GM18508 (cell line): ENCODE data around the gene SLC16A6.
"Not testable (repeated sequence)": the region's sequence is repeated elsewhere in the genome, so short reads cannot be mapped to it uniquely, and the experiment has no call there.

Source experiments
- ATAC-seq: cut with Tn5 transposase; IDR thresholded peaks from one replicate; pipeline ENCODE4 v1.9.1; 2021; ENCODE audit warnings: moderate number of reproducible peaks; ENCODE audit not compliant: insufficient read depth, unreplicated experiment

Gene SLC16A6

DNA sequence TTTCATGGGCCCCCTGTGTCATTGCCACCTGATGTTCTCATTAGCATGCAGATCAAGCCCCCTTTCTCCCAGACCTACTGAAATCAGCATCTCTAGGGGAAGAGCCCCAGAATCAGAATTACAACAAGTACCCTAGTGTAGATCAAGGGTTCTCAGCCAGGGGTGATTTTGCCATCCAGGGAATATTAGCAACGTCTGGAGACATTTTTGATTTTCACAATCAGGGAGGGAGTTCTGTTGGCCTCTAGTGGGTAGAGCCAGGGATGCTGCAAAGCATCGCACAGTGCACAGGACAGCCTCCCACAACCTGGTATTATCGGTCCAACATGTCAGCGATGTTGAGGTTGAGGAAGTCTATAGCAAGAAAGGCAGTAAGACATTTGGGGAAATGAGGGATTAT is 35.8 kb downstream of the SLC16A6 start:
- no peak for ATAC-seq

DNA sequence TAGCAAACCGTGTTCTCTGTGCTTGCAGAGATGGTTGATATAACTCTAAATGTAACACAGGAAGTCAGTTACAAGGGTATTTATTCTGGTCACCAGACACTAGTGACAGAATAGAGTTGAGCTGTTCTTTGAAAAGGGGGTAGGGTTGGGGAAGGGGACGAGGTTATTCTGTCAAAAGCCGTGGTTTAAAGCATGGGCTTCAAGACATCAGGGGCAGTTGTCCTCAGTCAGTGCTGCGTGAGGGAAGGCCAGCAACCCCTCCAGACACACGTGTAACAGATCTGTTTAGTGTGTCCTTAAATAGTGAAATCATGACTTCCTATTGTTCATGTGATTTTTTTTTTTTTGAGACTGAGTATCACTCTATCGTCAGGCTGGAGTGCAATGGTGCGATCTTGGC is 37.5 kb downstream of the SLC16A6 start:
- not testable (repeated sequence) for ATAC-seq

DNA sequence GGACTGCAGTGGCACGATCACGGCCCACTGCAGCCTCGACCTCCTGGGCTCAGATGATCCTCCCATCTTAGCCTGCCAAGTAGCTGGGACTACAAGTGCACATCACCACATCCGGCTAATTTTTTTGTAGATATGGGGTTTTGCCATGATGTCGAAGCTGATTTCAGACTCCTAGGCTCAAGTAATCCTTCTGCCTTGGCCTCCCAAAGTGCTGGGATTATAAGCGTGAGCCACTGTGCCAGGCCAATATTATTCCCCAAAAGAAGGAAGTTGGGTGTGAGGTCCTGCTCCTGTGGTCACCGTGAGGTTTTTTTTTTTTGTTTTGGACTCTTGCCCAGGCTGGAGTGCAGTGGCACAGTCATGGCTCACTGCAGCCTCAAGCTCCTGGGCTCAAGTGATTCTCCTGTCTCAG is 41.6 kb downstream of the SLC16A6 start:
- no peak for ATAC-seq

DNA sequence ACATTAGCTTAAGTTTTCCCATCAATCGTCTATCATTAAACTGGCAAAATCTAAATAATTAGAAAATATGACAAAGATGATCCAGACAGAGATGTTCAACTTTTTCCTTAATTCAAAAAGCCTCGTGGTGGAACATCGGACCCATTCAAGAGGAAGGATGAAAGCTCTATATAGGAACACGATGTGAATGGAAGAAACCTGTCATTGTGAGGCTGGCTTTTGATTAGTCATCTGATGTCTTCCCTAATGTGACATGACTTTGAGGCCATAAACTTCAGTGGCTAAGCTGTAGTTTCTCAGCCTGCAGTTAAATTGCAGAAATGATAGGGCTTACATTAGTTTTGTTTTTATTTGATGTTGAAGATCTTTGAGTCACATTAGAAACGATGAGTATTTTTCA is 42.0 kb downstream of the SLC16A6 start:
- ATAC-seq: no peak

DNA sequence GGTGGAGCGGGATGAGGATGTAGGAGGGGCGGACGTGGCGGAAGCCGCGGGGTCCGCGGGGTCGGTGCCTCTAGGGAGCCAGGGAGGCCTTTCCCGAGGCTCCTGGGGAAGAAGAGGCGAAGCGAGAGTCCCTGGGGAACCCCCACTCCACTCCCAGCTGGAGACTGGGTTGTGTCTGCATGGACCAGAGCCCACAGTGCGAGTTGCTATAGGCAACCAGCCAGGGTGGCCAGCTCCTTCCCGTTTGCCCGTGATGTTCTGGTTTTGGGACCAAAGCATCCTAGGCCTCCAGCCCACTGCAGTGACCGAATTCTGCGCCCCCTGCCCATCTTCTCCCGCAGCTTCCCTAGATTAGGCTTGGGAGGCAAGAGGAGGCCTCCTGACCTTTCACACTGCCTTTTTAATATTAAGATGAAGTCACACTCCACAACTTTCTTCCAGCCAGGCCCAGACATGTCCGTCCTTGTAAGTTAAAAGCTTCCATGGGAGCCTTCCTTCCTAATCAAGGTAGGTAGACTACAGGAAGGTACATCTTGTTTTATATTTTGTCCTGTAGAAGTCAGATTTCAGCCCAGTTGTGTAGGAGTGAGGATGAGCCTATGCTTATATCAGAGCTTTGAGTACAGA is 42.6 kb downstream of the SLC16A6 start:
- ATAC-seq: peak; percentile 17

DNA sequence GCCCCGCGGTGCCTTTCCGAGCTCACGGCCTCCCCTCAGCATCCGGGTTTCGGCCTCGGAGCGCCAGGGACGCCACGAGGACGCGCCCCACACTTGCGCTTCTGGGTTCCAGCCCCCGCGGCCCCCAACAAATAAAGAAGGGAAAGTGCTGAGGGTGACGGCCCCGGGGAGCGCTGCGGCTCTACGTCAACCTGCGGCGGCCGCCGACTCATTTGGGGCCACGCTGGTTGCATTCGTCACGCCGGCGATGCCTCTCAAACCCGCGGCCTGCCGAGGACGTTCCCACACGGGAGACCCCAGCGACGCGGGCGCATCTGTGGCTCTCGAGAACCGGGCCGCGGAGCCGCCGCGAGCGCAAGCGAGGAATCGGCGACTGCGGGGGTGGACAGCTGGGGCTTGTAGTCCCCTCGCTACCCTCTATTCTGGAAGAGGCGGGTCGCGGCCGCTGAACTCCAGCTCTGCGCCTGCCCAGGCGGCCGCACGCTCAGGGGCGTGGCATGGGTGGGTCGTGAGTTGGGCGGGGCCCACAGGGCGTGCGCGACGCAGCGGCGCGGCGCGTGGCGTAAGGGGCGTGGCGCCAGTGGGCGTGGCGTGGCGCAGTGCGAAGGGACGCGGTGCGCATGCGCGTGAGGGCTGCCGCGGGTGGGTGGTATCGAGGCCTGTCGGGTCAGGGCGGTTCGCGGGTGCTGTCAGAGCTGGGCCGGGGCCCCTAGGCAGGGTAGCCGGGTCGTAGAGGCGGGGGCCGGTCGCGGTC is 43.3 kb downstream of the SLC16A6 start, which contains the start of gene AMZ2:
AMZ2 (plus strand) TSS at position 599 of the 754 bp plus-strand sequence. CDS start 2,145 bp downstream, outside the sequence.
- peak; percentile 58 for ATAC-seq

DNA sequence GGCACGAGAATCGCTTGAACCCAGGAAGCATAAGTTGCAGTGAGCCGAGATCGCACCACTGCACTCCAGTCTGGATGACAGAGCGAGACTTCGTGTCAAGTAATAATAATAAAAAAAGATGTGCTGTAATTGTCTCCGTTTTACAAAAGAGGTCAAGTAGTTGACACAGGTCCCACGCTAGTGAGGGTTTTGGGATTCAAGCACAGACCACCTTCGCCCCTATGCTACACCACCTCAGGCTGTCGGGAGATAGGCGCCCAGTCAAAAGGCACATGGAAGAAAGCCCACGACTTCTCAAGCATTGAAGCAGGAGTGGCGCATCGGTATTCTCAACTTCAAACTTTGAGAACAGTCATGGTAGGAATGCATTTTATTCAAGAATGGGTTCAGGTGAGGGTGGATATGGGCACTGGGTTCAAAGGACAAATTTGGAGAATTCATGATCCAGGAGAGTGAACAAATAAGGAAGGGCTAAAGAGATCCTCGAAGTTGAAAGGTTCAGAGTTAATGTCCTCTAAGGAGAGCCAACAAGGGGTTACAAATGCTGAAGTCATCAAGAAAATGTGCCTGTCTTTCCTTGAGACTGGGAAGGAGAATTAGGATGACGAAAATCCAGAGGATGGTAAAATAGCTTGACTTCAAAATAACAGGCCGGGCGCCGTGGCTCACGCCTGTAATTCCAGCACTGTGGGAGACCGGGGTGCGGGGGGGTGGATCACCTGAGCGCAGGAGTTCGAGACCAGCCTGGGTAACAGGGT is 44.5 kb downstream of the SLC16A6 start:
- ATAC-seq: no peak

DNA sequence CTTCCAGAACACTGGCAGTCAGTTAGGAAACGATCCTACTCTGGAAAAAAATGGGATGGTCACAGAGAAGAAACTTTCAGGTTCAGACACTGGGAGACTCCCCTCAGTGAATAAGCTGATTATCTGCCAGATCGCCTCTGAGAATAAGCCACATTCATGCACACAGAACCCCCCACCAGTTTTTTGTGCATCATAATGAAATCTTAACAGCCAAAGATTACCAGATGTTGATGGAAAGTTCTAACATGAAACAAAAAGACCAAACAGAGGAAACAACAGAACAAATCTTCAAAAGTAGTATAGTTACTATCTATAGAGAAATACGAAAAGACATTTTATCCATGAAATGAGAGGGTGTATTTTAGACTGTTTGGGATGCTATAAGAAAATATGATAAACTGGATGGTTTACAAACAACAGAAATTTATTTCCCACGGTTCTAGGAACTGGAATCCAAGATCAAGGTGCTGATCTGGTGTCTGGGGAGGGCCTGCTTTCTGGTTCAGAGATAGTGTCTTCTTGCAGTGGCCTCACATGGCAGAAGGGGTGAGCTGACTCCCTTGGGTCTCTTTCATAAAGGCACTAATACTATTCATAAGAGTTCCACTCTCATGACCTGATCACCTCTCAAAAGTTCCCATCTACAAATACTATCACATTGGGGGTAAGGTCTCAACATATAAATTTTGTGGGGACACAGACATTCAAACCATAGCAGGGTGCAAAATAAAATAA is 51.1 kb downstream of the SLC16A6 start:
- no peak for ATAC-seq

DNA sequence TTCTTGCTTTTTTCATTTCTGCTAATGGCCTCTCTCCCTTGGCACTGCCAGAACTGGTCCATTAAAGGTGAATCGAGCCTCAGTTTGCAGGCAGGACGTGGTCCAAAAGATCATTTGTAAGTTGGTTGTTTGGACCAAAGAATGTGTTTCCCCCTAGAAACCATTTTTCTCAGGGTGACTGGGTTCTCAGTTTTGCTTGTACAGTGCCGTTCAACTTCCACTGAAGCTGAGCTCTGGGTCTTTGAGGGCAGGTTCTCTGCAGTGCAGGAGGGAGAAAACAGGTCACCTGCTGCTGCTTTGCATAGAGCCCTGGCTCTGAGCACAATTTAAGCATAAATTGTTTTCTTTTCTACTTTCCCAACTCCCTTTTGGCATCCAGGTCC is 52.1 kb downstream of the SLC16A6 start:
- no peak for ATAC-seq

DNA sequence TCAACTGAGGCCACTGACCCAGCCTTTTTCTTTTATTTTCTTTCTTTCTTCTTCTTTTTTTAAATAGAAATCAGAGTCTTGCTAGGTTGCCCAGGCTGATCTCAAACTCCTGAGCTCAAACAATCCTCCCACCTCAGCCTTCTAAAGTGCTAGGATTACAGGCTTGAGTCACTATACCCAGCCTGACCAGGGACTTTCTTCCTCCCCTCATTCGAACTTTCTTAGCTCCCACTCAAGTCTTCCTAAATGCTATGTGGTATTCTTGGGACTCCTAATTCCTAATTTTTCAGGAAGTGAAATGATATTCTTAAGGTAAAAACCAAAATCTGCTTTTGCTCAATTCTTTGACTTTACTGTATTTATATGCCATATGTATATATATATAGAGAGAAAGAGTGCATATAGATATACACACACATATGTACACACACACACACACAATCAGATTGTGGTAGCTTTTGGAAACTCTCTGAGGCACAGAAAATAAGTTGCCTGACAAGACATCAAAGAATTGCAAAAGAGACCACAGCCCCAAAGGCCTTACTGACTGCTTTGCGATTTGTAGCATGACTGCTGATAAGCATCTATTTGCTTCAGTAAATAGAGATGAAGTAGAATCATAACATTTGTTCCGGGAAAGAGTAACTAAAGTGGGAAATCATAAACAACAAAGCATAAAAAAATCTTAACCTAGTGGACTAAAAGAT is 52.6 kb downstream of the SLC16A6 start:
- ATAC-seq: no peak

DNA sequence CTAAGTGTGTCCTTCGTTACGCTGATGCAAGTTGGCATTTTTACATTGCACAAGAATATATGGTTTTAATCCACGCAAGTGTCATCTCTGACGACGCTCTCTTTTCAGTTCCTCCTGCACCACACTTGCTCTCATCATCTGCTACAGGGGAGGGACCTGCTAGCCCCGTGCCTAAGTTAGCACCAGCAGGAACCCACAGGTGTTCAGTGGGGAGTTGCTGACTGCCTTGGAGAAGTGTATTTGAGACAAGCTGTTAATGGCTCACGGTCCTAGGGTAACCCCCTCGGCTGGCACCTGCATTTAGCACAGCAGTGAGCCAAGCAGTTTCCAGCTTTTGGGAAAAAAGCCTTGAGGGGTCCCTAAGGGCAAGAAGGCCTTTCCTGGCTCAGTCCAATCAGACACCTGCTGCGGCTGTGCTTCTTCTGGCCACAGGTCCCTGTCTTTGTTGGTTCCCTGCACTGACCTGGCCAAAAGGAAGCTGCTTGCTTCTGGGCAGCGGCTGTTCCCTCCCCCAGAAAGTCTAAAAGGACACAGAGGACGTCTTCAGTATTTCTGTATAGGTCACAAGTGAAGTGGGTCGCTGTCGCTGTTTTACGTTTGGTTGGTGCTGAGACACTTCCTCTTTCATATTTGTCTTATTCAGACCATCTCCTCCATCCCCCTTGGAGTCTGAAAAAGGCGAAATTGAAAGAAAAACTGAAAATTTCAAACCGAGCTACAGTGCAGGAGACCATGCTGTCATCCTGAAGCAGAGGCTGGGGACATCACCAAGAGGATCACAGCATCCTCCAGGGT is 53.4 kb downstream of the SLC16A6 start:
- ATAC-seq: peak; percentile 61

DNA sequence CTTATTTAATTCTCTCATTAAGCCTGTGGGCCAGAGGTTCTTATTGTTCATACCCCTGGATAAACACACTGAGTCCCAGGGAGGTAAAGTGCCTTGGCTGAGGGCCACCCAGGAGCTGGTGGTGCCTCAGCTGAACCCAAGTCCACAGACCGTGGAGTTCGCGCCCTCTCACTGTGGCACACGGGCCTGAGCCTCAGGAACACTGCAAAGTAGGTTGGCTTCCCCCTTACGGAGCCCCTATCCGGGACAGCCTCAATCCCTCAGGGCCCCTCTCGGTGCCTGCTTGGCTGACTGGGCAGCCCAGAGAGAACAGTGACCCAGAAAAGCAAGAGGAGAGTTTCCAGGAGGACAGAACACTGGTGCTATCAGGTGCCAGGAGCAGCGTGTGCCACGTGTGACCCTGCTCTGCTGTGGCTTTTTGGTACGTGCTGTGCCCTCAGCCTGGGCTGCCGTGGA is 55.6 kb downstream of the SLC16A6 start:
- not testable (repeated sequence) for ATAC-seq

DNA sequence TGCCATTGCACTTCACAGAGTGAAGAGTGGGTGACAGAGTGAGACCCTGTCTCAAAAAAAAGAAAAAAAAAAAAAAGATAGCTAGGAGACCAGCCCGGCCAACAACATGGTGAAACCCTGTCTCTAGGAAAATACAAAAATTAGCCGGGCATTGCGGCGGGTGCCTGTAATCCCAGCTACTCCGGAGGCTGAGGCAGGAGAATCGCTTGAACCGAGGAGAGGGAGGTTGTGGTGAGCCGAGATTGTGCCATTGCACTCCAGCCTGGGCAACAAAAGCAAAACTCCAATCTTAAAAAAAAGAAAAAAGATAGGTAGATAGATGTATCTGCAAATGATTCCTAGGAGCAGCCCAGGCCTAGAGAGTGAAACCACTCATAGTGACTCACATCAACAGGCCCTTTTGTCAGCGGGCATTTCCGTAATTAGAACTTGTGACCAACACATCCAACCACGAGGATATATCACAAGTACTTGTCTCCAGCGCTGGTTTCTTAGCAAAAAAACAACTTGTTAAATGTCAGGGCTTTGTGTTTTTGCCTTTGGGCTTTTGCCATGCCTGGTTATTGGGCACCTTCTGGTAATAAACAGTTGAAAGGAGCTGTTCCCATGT is 56.1 kb downstream of the SLC16A6 start:
- peak; percentile 33 for ATAC-seq

DNA sequence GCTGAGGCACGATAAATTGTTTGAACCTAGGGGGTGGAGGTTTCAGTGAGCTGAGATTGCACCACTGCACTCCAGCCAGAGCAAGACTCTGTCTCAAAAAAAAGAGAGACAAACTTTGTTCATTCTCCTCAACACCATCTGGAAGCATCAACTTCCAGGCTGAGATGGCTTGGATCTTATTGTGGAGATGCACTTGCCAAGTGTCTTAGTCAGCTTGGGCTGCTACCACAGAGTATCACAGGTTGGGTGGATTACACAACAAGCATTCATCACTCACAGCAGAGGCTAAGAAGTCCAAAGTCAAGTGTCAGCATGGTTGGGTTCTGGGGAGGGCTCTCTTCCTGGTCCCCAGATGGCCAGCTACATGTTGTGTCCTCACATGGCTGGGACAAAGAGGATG is 58.2 kb downstream of the SLC16A6 start:
- ATAC-seq: not testable (repeated sequence)

DNA sequence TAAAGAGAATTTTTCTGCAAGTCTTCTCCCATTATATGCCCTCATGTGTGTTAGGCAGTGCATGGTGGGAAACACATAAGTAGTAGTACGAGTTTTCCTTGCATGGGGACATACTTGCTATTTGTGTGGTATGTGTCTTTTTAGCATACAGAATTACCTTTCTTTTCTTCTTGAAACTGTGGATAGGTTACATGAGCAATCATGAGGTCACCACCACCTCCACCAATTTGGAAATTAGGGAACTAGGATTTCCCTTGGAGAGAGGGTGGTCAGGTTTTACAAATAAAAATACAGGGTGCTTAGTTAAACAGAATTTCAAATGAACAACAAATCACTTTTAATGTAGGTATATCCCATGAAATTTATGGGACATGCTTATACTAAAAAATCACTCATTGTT is 59.4 kb downstream of the SLC16A6 start:
- ATAC-seq: no peak

DNA sequence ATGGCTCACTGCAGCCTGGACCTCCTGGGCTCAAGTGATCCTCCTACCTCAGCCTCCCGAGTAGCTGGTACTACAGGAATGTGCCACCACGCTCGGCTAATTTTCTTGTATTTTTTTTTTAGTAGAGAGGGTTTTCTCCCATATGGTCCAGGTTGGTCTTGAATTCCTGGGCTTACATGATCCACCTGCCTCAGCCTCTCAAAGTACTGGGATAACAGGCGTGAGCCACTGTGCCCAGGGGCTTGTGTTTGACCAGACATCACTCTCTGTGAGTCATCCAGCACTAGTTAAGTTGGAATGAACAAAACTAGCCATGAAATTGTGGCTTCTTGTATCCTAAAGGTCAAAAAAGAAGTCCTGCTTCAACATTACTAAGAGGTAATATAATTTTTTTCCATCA is 59.8 kb downstream of the SLC16A6 start:
- not testable (repeated sequence) for ATAC-seq

DNA sequence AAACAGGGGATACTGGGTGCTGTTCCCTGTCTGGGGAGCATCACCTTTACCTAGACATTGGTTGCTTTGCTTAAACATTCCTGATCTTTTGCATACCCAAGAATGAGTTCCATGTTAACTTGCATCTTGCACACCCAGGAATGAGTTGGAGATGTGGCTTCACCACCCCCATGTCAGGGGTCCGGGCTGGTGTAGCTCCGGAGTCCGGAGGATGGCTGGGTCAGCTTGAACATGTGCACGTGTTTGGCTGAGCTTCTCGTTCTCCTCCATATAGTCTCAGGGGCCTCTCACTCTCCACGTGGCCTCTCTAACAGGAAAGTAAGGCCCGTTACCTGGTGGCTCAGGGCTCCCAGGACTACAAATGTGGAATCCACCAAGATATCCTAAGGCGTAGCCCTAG is 61.3 kb downstream of the SLC16A6 start:
- ATAC-seq: no peak

DNA sequence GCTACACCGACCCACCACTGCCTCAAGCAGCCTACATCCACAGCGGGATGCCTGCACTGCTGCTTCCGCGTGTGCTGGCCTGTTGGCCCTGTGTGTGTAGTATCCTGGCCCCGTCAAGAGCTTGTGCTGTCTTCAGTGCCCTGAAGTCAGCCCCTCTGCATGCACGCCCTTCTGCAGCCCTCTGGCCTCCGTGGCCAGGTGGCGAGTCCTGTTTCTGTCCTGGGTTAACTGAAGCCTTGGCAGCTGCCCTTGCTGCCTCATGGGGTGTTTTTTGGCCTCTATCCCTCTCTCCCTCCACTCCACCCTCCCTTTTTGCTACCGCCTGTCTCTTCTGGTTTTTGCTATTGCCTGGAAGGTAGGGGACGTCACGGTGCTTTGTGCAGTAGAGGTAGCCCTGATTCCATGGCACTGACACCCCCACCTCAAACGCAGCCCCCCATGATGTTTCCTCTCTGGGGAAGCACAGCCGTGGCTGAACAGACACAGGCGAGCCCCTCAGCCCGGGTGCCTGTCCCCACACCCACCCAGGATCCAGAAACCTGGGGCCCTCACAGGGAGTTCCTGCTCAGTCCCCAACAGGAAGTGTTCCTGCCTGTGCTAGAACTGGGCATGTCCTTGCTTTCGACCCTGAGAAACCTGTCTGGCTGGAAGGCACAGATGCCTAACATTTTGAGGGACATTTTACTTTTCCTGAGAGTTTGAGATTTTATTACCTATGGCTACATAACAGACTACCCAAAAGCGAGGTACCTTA is 61.9 kb downstream of the SLC16A6 start:
- ATAC-seq: no peak
